Left ventricle myocardium inferior (tissue), 1 donor: Measurements from ENCODE around the gene TMEM120B. TPM values are rescaled to one million over a fixed set of nuclear protein-coding genes. Genes with fewer than 3 reads are reported as not detected.

Source experiments
- DNase-seq: peaks from one replicate; pipeline ENCODE4 v3.0.0-alpha.2; 2020
- H3K27ac ChIP-seq: fragments of 200-600 bp; replicated peaks from 2 replicates; pipeline ENCODE4 v1.8.0; 2021
- H3K27me3 ChIP-seq: fragments of 200-600 bp; 2 replicates; pipeline ENCODE4 v1.8.0; 2021; ENCODE audit warnings: low read depth
- H3K36me3 ChIP-seq: fragments of 200-600 bp; 2 replicates; pipeline ENCODE4 v1.8.0; 2021
- H3K4me1 ChIP-seq: fragments of 200-600 bp; 2 replicates; pipeline ENCODE4 v1.8.0; 2021
- H3K4me3 ChIP-seq: fragments of 200-600 bp; 2 replicates; pipeline ENCODE4 v1.8.0; 2021; ENCODE audit warnings: mild to moderate bottlenecking, moderate library complexity
- H3K9me3 ChIP-seq: fragments of 200-600 bp; replicated peaks from 2 replicates; pipeline ENCODE4 v1.8.0; 2021
- CTCF ChIP-seq: fragments of 200-600 bp; IDR thresholded peaks from 2 replicates; pipeline ENCODE4 v1.8.0; 2021; ENCODE audit warnings: antibody characterized with exemption, mild to moderate bottlenecking, borderline replicate concordance
- intact Hi-C: fragments of 100-400 bp; cut with micrococcal nuclease; formaldehyde crosslinking; loops from one replicate; pipeline ENCODE4 v1.11.0; 2022
- total RNA-seq: library from RNA; stranded (reverse); fragmentation: NEBNext Ultra II Directional; extraction: Animal tissue kit (Norgen Biotek cat#: 25700); gene quantifications from one replicate; pipeline ENCODE4 v1.2.1, GENCODE V29; 2021
- donor health status: DM: no; HTN: yes; CAD: no; lungs with severe emphysema.

The TMEM120B gene
- total RNA-seq, 1 donor from 2014 or later: 9.2 TPM

- DNase-seq: no peak
- intact Hi-C loops: no loop called here
These were observed 92.8 kb downstream of the TMEM120B start for GRCh38 chr12:121805171-121806008.

GRCh38 chr12:121806009-121806545 lies 93.5 kb downstream of the TMEM120B start:
- peak overlapping the region; percentile 81 for H3K4me3 ChIP-seq
- H3K4me1 ChIP-seq: peaks cover 61% of the 10 kb centered on the region
- no peaks in the 10 kb centered on the region for H3K9me3 ChIP-seq
- intact Hi-C loops: no loop called here
- H3K27me3 ChIP-seq: no peaks in the 10 kb centered on the region
- peaks cover 34% of the 10 kb centered on the region for H3K36me3 ChIP-seq
- no peak for DNase-seq
- no peak for TF ChIP-seq CTCF
- peak overlapping the region; percentile 100 for H3K27ac ChIP-seq

More at GRCh38 chr12:121805171-121806008, 92.8 kb downstream of the TMEM120B start:
- peaks cover 58% of the 10 kb centered on the region for H3K4me1 ChIP-seq
- H3K27me3 ChIP-seq: no peaks in the 10 kb centered on the region
- no peaks in the 10 kb centered on the region for H3K9me3 ChIP-seq
- H3K27ac ChIP-seq: peak overlapping the region; percentile 100
- H3K4me3 ChIP-seq: peak overlapping the region; percentile 81
- peaks cover 27% of the 10 kb centered on the region for H3K36me3 ChIP-seq
- TF ChIP-seq CTCF: no peak

- Histone ChIP-seq H3K4me1 (peaks cover 61% of the 10 kb centered on the region), H3K36me3 (peaks cover 37% of the 10 kb centered on the region), H3K27me3 (no peaks in the 10 kb centered on the region), H3K27ac (peak overlapping the region; percentile 100), H3K4me3 (peak overlapping the region; percentile 81), H3K9me3 (no peaks in the 10 kb centered on the region)
- DNase-seq: no peak
- no peak for TF ChIP-seq CTCF
- intact Hi-C loops: no loop called here
These were observed 94.2 kb downstream of the TMEM120B start for GRCh38 chr12:121806546-121807423.

GRCh38 chr12:121807642-121808347 lies 95.2 kb downstream of the TMEM120B start:
- H3K9me3 ChIP-seq: no peaks in the 10 kb centered on the region
- DNase-seq: no peak
- no peak for TF ChIP-seq CTCF
- H3K27me3 ChIP-seq: no peaks in the 10 kb centered on the region
- peaks cover 69% of the 10 kb centered on the region for H3K4me1 ChIP-seq
- peaks cover 37% of the 10 kb centered on the region for H3K36me3 ChIP-seq
- intact Hi-C loops: no loop called here
- H3K27ac ChIP-seq: no peak overlapping the region
- peak overlapping the region; percentile 81 for H3K4me3 ChIP-seq

GRCh38 chr12:121808623-121809022 lies 96.1 kb downstream of the TMEM120B start:
- no peaks in the 10 kb centered on the region for H3K9me3 ChIP-seq
- intact Hi-C loops: no loop called here
- no peak overlapping the region for H3K27ac ChIP-seq
- H3K27me3 ChIP-seq: no peaks in the 10 kb centered on the region
- TF ChIP-seq CTCF: no peak
- H3K36me3 ChIP-seq: peaks cover 44% of the 10 kb centered on the region
- peaks cover 70% of the 10 kb centered on the region for H3K4me1 ChIP-seq
- no peak for DNase-seq
- H3K4me3 ChIP-seq: no peak overlapping the region
